NCI-H2081 (cell line): Measurements from ENCODE around the gene KCTD4.
A peak's percentile ranks its signal among the peaks of the same experiment; 100 is the strongest.
"Not testable (repeated sequence)": the region's sequence is repeated elsewhere in the genome, so short reads cannot be mapped to it uniquely, and the experiment has no call there.

Experiments
- DNase-seq, 2 experiments: peaks; one replicate each; lab custom pipeline; 2025; lab: John Stamatoyannopoulos, UW

KCTD4 gene

DNA sequence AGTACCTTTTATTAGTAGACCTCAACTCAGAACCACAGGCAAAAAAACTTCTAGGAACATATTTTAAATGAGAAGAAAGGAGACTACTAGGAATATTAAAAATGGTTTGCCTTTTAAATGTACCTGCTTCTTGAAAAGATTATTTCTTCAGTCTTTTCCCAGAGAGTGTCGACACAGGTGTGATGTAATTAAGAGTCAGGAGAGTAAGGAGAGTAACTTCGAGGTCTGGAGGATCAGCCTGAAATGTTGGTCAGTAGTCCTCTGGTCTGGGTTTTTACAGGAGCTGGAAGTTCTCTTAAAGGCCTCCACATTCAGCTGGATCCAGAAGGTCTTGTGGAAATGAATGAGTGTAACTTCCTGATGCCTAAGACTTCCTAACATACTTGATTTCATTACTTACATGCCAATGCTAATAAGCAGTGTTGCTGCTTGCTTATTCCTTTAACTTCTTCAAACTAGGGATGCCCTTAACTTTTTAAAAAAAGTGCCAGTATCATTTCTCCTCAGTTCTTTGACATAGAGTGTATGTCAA lies at the start of gene KCTD4:
Gene KCTD4 (minus strand): TSS at position 345 of the 532 bp plus-strand sequence. CDS start 6,478 bp downstream, outside the sequence.
- no peak for DNase-seq

DNA sequence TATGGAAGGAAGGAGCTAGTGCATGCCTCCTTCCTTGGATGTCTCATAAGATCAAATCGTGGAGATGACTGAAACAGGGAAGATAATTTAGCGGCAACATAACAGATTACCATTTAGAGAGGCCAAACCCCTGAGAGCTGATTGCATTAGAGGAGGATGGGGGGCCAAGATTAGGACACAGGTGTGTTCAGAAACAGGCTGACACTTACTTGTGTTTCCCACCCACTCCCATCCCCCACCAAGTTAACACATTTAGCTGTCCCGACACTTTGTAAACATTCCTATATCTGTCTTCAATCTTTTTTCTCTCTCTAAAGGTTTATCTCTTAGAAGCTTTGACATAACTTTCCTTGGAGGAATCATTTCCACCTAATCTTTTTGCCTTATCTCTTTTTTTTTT lies 48.8 kb upstream of the KCTD4 start:
- DNase-seq = no peak

DNA sequence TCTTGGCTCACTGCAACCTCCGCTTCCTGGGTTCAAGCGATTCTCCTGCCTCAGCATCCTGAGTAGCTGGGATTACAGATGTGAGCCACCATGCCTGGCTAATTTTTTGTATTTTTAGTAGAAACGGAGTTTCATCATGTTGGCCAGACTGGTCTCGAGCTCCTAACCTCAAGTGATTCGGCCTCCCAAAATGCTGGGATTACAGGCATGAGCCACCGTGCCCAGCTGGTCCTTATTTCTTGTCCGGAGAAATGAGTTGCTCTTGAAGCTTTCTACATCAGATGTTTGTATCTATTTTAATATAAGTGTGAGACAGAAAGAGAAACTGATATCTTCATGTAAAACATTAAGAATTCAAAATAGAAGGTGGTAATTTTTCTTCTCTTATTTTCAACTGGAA lies 43.9 kb upstream of the KCTD4 start:
- DNase-seq = not testable (repeated sequence)

DNA sequence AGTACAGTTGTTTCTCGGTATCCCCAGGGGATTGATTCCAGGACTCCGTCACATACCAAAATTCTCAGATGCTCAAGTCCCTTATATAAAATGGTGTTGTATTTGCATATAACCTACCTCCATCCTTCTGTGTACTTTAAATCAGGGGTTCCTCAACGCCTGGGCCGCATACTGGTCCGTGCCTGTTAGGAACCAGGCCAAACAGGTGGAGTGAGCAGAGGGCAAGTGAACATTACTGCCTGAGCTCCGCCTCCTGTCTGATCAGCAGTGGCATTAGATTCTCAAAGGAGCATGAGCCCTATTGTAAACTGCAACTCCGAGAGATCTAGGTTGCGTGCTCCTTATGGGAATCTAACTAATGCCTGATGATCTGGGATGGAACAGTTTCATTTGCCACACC lies 42.2 kb upstream of the KCTD4 start:
- peak in 1 of 2 experiments; percentile 20 for DNase-seq

DNA sequence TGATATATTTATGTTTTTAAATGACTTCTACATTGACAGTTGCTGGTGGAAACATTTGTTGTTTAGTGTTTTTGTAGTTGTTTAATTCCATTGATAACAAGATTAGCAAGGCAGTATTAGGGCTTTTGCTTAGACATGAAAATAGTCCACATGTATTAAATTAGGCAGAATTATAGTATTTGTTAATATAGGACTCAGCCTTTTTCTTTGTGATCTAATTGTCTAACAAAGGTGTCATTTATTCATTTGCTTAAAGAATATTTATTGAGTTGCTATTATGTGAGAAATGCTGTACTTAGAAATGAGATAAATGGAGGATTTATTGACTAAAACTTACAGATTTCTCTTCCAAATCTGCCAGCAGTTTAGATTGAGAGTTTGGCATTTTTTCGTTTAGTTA lies 41.7 kb upstream of the KCTD4 start:
- DNase-seq = no peak

DNA sequence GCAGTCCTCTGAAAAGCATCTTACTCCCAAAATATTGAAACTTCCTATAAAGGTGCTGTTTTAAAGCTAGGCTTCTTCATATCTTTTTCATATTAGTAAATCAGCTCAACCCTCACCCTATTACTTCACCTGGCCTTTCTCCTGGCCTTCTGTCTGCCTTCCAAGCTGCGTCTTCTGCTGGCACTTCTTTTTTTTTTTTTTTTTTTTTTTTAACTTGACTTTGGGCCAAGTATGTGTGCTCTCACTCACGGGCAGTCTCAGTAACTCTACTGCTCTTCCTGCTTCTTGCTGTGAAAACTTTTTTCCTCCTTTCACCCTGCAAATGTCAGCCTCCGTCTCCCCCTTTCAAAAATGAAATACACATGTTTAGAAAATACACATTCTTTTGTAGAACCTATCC lies 41.2 kb upstream of the KCTD4 start:
- no peak for DNase-seq

DNA sequence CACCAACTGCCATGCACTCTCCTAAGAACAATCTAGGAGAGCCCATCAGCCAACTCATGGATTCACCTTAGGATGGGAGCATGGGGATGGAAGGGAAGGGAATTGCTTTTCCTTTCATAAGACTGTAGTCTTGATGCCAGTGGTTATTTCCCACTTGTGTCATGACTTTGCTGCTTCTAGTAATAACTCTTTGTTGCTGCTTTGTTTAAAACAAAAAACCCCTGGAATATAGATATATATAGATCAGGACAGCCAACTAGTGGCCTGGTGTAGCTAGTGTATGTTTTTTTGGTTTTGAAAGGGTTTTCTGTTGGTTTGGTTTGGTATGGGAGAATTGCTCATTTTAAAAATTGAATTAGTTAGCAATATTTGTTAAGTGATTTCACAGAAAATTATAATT lies 39.3 kb upstream of the KCTD4 start:
- no peak for DNase-seq

DNA sequence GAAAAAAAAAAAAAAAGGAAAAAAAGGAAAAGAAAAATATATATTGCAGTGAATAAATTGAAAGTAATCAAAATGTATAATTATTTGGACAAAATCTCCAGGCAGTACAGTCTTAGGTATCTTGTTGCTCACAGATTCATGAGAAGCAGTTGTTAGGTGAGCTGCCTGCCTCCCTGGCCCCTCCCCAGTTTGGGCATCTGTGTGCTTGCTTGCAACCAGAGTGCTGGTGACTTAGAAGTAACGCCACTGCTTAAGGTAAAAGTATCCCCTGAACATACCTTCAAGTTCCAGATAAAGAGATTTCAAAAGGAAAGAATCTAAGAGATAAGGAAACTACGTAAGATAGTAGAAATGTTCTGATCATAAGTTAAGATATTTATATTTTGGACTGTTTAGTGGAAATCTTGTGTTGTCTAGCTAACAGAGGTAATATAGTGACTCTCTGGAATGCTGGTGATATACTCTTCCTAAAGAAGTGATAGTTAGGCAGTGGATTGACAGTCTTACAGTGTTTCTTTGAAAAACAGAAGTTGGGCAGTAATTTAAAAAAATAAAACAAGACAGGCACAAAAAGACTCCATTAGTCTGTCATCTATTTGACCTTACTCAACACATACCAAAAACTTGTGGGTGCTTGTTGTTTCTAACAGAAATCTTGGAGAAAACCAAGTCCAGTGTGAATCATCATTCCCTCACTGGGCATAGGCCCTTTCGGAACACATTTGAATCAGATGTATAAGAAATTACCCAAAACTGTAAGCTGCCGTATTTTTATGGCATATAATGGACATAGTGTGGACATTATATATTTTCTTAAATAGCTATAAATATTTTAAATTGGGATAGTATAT lies 38.3 kb upstream of the KCTD4 start:
- DNase-seq = no peak

DNA sequence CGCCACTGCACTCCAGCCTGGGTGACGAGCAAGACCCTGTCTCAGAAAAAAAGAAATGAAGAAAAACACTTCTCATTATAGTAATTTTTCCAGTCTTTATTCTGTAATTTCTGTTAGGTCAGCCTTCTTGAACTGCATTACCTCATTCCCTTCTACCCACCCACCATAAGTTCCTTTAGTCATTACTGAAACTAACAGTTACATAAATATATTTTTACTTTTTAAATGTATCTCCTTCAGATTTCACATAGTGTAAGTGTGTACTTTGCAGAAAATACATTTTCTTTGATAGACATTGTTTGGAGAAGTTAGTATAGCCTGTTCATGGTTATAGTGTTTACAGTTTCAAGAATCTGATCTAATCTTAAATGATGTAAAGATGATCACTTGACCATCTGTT lies 31.7 kb upstream of the KCTD4 start:
- no peak for DNase-seq

DNA sequence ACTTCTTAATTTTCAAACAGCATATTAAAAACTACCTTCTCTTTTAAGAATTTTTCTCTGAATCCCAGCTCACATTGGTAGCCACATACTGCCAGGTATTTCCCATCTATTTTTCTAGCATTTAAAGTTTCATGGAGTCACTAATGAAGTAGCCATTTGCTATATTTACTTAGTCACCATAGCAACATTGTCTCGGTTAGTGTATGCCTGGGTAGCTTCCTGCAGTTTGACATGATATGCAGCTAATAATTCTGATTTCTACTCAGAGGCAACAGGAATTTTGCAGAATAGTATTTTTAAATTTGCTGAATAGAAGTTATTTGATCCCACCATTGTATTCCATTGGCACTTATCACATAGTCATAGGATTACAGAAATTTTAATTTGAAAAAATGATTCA lies 30.9 kb upstream of the KCTD4 start:
- DNase-seq = peak in 1 of 2 experiments; percentile 45

DNA sequence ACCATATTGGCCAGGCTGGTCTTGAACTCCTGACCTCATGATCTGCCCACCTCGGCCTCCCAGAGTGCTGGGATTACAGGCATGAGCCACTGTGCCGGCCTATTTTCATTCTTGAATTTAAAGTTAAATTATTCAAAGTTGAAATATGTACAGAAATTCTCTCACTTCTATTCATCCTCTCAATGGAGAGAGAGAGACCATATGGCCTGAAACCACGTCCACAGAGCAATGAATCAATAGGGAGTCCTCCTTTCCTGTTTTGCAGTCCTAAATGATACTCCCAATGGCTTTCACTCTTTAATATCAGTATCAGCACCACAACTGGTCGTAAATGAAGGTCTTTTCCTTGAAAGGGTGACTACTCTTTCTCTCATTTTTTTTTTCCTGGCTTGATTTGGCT lies 30.5 kb upstream of the KCTD4 start:
- DNase-seq = no peak

DNA sequence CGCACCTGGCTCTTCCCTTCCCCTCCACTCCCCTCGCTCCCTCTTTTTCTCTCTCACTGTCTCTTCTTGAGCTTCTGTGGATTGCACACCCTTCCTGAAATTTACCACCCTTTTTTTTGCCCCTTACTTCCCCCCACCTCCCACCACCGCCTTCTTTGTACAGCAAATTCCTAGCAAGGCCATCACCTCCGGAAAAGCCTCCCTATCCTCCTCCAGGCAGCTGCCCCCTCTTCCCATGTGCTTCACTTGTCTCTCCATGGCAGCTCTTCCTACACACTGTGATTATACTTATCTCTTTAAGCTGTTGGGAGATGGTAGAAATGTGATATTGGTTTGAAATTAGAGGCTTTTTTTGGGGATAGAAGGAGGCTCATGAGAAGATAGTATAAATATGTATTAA lies 28.3 kb upstream of the KCTD4 start:
- DNase-seq = no peak

DNA sequence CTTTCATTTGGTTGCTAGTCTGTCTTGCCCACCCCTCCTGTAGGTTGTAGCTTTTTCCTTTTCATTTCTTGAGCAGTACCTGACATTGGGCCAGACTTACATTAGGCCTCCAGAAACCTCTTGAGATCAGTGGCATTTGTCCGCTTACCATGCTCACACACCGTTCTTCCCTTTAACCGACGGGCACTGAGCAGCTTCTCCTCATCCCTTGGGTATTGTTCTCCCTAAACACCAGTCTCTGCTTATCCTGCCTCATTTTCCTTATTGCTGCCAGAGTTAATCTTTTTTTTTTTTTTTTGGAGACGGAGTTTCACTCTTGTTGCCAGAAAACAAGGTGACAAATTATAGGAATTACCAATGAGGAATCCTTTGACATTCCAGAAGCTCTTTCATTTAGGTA lies 27.2 kb upstream of the KCTD4 start:
- no peak for DNase-seq

DNA sequence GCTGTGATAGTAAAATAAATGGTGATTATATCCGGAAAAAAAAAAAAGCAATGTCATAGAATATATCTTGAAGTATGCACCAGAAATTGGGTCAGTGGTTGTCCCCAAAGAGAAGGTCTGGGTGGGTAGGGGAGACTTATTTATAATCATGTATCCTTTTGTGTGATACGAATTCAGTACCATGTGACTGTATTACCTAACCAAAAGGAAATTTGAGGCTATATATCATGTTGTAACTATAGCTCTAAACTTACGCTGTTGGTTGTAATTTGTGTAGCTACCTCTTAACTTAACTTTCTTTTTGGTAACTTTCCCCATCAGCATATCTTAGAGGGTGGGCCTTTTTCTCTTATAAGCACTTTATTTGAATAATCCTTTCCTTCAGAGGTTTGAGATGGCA lies 25.2 kb upstream of the KCTD4 start:
- DNase-seq = no peak

DNA sequence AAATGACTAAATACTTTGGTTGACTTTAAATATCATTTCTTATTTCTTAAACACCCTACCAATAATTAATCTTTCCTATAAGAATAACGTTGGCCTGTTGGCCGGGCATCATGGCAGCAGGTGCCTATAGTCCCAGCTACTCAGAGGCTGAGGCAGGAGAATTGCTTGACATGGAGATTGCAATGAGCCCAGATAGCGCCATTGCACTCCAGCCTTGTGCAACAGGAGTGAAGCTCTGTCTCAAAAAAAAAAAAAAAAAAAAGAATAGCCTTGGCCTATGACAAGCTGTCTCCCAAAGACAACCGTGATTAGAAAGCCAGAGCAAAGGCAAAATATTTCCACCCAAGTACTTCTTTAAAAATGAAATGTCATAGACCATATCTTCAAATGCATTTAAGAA lies 24.5 kb upstream of the KCTD4 start:
- DNase-seq = no peak

DNA sequence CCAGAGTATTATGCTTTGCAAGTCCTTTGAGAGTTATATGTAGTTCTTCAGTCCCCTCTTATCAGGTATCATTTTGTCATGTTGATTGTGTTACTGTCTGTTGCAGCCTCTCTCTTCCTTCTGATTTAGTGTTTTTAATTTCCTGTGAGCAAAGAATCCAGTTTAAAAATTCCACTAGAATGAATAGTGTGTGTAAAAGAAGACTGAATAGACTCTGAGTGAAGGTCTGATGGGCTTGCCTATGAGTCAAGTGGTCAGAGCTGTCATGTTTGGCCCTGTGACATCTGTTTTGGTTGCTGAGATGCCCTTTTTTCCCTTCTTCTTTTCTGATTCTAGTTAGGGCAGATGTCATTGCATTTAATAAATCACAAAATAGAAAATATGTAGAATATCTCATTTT lies 23.3 kb upstream of the KCTD4 start:
- no peak for DNase-seq

DNA sequence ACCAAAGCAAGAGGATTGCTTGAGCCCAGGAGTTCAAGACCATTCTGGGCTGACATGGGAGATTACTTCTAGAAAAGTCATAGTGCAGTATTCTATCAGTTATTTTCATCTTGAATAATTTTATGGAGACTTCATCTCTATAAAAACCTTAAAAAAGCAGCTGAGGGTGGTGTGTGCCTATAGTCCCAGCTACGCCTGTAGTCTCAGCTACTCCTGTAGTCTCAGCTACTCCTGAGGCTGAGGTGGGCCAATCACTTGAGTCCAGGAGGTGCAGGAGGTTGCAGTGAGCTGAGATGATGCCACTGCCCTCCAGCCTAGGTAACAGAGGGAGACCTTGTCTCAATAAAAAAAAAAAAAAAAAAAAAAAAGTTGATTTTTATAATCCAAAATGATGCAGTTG lies 22.1 kb upstream of the KCTD4 start:
- DNase-seq = no peak

DNA sequence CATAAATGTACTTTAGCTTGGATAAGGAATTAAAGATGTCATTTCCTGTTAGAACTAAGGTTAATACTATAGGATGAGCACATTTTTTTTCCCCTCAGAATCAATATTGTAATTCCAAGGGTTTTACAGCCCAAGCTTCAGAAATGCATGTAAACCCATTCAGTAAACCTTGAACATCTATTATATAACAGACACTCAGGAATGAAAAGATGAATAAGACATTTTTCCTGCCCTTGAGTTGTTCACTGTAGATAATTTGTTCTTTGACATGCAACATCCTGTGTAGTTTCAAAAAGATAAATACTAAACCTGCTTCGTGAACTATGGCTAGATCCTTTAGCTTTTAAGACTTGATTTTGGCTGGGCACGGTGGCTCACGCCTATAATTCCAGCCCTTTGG lies 21.7 kb upstream of the KCTD4 start:
- no peak for DNase-seq

DNA sequence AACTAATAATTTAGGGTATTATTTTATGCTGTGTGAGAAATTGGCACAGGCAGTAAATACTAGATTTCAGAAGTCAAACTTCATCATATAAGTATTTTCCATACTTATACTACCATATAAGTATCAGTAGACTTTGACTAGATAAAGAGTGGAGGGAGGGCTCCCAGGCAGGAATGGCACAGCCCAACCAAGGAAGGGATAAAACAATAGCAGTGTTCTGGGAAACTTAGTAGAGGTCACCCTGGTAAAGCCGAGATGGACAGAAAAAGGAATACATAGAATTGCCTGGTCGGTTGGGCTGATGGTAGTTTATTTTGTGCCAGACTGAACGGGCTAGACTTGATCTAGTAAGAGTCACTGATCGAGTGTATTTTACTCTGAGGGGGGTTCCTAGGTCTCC lies 19.6 kb upstream of the KCTD4 start:
- no peak for DNase-seq

DNA sequence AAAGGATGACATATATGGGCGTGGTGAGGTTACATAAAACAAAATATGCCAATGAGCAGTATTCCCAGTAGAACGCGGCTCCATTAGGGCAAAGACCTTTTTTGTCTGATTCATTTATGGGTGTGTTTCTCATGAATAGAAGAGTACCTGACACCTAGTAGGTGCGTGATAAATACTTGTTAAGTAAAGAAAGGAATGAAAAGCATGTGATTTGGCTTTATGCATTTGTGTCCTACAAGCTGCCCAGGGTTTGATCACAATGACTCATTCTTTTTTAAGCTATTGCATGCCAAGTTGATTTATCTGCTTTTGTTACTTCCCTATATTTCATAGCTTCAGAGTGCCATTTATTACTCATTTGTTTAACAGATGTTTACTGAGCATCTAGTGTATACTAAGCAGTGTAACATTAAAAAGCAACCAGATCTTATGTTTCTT lies 19.1 kb upstream of the KCTD4 start:
- peak; percentile 49 to 54 for DNase-seq

DNA sequence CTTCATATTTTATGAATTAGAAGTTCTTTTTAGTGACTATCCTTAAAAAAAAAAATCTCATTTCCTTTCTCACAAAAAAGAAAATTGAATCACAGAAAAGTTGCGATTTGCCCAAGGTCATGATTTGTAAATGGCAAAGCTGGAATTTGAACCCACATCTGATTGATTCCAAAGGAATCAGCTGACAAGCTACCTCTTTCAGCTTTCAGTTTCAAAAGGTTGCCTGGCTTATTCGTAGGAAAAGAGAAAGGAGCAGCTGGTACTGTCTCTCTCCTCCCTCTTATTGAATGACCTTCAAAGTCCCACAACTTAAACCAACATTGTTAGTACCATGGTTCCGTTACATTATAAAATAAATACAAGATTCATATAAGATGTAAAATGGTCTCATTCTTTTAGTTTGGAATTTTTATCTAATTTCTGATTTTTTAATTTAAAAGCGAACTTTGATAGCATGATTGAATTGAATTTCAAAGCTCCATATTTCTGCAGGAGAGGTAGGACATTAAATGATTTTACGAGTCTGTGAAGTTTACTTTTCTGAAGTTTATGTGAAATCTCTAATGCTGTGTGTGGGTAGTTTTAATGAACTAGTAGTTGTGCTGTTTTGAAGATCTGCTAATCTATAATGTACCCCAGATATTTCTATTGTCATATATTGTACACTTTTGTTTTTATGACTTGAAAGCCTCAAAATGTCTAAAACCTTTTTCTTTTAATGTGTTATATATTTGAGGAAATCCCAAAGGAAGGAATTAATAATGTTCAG lies 18.5 kb upstream of the KCTD4 start:
- peak; percentile 7 to 24 for DNase-seq

DNA sequence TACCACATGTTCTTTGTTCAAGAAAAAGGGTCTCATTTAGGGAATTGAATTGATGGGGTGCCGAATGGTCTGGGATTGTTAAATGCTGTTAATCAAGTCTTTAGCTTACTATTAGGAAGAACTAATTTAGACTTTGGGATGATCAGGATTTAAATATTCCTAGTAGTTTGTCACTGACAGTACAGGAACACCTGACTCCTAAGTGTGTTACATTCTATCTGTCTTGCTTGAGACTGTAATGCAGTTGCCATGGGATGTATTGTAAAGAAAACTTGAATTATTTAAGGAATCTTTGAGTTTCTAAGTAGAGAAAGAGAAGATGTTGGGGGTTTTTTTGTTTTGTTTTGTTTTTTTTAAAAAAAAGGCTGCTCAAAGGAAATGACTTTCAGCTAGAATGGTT lies 17.8 kb upstream of the KCTD4 start:
- no peak for DNase-seq

DNA sequence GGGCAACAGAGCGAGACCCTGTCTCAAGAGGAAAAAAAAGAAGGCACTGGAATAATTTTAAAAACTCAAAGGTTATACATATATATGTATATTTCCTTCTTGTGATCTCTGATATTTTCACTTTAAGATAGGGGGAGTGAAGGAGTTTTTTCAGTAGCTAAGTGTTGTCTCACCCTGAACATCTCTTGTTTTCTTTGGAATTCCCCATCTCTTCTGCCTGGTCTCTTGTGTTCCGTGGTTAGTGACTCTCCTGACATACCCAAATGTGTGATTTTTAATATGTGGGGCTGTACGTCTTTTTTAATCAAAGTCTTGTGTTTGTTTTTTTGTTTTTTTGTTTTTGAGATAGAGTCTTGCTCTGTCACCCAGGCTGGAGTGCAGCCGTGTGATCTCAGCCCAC lies 15.3 kb upstream of the KCTD4 start:
- no peak for DNase-seq
